Muscle layer of colon (tissue), 2 donors: ENCODE measurements around the gene NOTO.

Experiments used
- H3K27ac ChIP-seq: one replicate; pipeline ENCODE4 v1.7.0; 2013; ENCODE audit warnings: low read depth, mild to moderate bottlenecking, low read length, moderate library complexity
- H3K27me3 ChIP-seq, 2 donors: one replicate each; pipeline ENCODE4 v1.7.0; 2013; ENCODE audit warnings: low read length in 2 of 2, mild to moderate bottlenecking in 2 of 2; ENCODE audit not compliant: insufficient read depth in 2 of 2, control insufficient read depth in 1 of 2
- H3K36me3 ChIP-seq: one replicate; pipeline ENCODE4 v1.7.0; 2013; ENCODE audit warnings: mild to moderate bottlenecking, low read length; ENCODE audit not compliant: insufficient read depth
- H3K4me1 ChIP-seq: one replicate; pipeline ENCODE4 v1.7.0; 2013; ENCODE audit warnings: mild to moderate bottlenecking, low read length; ENCODE audit not compliant: insufficient read depth
- H3K4me3 ChIP-seq, 2 donors: one replicate each; pipeline ENCODE4 v1.7.0; 2013; ENCODE audit warnings: low read length in 2 of 2, low read depth in 1 of 2, mild to moderate bottlenecking in 1 of 2, moderate library complexity in 1 of 2
- H3K9ac ChIP-seq: one replicate; pipeline ENCODE4 v1.7.0; 2013; ENCODE audit warnings: low read length
- H3K9me3 ChIP-seq: one replicate; pipeline ENCODE4 v1.7.0; 2013; ENCODE audit warnings: mild to moderate bottlenecking, low read length
- donor health status: abdominal sarcoma.
- donor health status: Adenocarcinoma of cecum.

NOTO gene

GRCh38 chr2:73238976-73239375, 36.6 kb downstream of the NOTO start:
- Histone ChIP-seq H3K36me3 (peaks cover 30% of the 10 kb centered on the region), H3K9me3 (no peaks in the 10 kb centered on the region), H3K4me3 (no peak overlapping the region), H3K27ac (no peak overlapping the region), H3K4me1 (peaks cover 34% of the 10 kb centered on the region), H3K27me3 (no peaks in the 10 kb centered on the region), H3K9ac (no peak overlapping the region)

- no peak overlapping the region for H3K27ac ChIP-seq
- H3K9ac ChIP-seq = no peak overlapping the region
- no peaks in the 10 kb centered on the region for H3K27me3 ChIP-seq
- peaks cover 38% of the 10 kb centered on the region for H3K36me3 ChIP-seq
- no peak overlapping the region for H3K4me3 ChIP-seq
- peaks cover 32% of the 10 kb centered on the region for H3K4me1 ChIP-seq
- no peaks in the 10 kb centered on the region for H3K9me3 ChIP-seq
Measured at GRCh38 chr2:73239776-73240175, 37.4 kb downstream of the NOTO start.

- H3K36me3 ChIP-seq = peaks cover 77% of the 10 kb centered on the region
- no peak overlapping the region for H3K9ac ChIP-seq
- H3K27ac ChIP-seq = no peak overlapping the region
Measured at GRCh38 chr2:73243884-73244570, 41.7 kb downstream of the NOTO start.

GRCh38 chr2:73244580-73244979, 42.2 kb downstream of the NOTO start:
- peaks cover 79% of the 10 kb centered on the region for H3K36me3 ChIP-seq
- no peaks in the 10 kb centered on the region for H3K27me3 ChIP-seq
- no peaks in the 10 kb centered on the region for H3K9me3 ChIP-seq
- H3K4me1 ChIP-seq = no peaks in the 10 kb centered on the region
- H3K4me3 ChIP-seq = no peak overlapping the region
- H3K9ac ChIP-seq = no peak overlapping the region
- H3K27ac ChIP-seq = no peak overlapping the region

More at GRCh38 chr2:73243884-73244570, 41.7 kb downstream of the NOTO start:
- H3K4me1 ChIP-seq = no peaks in the 10 kb centered on the region
- H3K9me3 ChIP-seq = no peaks in the 10 kb centered on the region
- H3K4me3 ChIP-seq = no peak overlapping the region
- no peaks in the 10 kb centered on the region for H3K27me3 ChIP-seq

GRCh38 chr2:73246850-73247249, 44.5 kb downstream of the NOTO start:
- Histone ChIP-seq H3K4me1 (no peaks in the 10 kb centered on the region), H3K9me3 (no peaks in the 10 kb centered on the region), H3K27ac (no peak overlapping the region), H3K36me3 (peaks cover 89% of the 10 kb centered on the region), H3K9ac (no peak overlapping the region), H3K4me3 (no peak overlapping the region), H3K27me3 (no peaks in the 10 kb centered on the region)

GRCh38 chr2:73249636-73250035, 47.3 kb downstream of the NOTO start:
- H3K4me1 ChIP-seq = no peaks in the 10 kb centered on the region
- peaks cover 81% of the 10 kb centered on the region for H3K36me3 ChIP-seq
- no peak overlapping the region for H3K27ac ChIP-seq
- H3K9ac ChIP-seq = no peak overlapping the region
- H3K27me3 ChIP-seq = no peaks in the 10 kb centered on the region
- no peak overlapping the region for H3K4me3 ChIP-seq
- no peaks in the 10 kb centered on the region for H3K9me3 ChIP-seq

- Histone ChIP-seq H3K9me3 (no peaks in the 10 kb centered on the region), H3K4me1 (no peaks in the 10 kb centered on the region), H3K36me3 (peaks cover 66% of the 10 kb centered on the region), H3K27ac (no peak overlapping the region), H3K9ac (no peak overlapping the region), H3K4me3 (no peak overlapping the region), H3K27me3 (no peaks in the 10 kb centered on the region)
Measured at GRCh38 chr2:73250872-73251846, 48.8 kb downstream of the NOTO start.

GRCh38 chr2:73252238-73253027, 50.1 kb downstream of the NOTO start:
- Histone ChIP-seq H3K36me3 (peaks cover 53% of the 10 kb centered on the region), H3K9ac (no peak overlapping the region), H3K27me3 (no peaks in the 10 kb centered on the region), H3K27ac (no peak overlapping the region), H3K4me3 (no peak overlapping the region), H3K4me1 (no peaks in the 10 kb centered on the region), H3K9me3 (no peaks in the 10 kb centered on the region)

GRCh38 chr2:73253400-73253799, 51.0 kb downstream of the NOTO start:
- H3K9me3 ChIP-seq = no peaks in the 10 kb centered on the region
- no peaks in the 10 kb centered on the region for H3K4me1 ChIP-seq
- H3K4me3 ChIP-seq = no peak overlapping the region
- no peak overlapping the region for H3K9ac ChIP-seq
- no peak overlapping the region for H3K27ac ChIP-seq
- H3K36me3 ChIP-seq = peaks cover 44% of the 10 kb centered on the region
- no peaks in the 10 kb centered on the region for H3K27me3 ChIP-seq

GRCh38 chr2:73253901-73254300, 51.5 kb downstream of the NOTO start:
- H3K9me3 ChIP-seq = no peaks in the 10 kb centered on the region
- peaks cover 39% of the 10 kb centered on the region for H3K36me3 ChIP-seq
- H3K9ac ChIP-seq = no peak overlapping the region

GRCh38 chr2:73254343-73255006, 52.1 kb downstream of the NOTO start:
- H3K9me3 ChIP-seq = no peaks in the 10 kb centered on the region
- H3K9ac ChIP-seq = no peak overlapping the region
- no peak overlapping the region for H3K27ac ChIP-seq
- no peaks in the 10 kb centered on the region for H3K27me3 ChIP-seq
- H3K4me3 ChIP-seq = no peak overlapping the region
- H3K4me1 ChIP-seq = no peaks in the 10 kb centered on the region
- H3K36me3 ChIP-seq = peaks cover 33% of the 10 kb centered on the region

More at GRCh38 chr2:73253901-73254300, 51.5 kb downstream of the NOTO start:
- Histone ChIP-seq H3K27me3 (no peaks in the 10 kb centered on the region), H3K4me3 (no peak overlapping the region), H3K4me1 (no peaks in the 10 kb centered on the region), H3K27ac (no peak overlapping the region)
